ENCODE results near the gene UBQLN1. TPM values are rescaled to one million over a fixed set of nuclear protein-coding genes. Genes with fewer than 3 reads are reported as not detected.
"Not testable (repeated sequence)": the region's sequence is repeated elsewhere in the genome, so short reads cannot be mapped to it uniquely, and the experiment has no call there.

Gene UBQLN1
- polyA plus RNA-seq, 1 of the 3 experiments (the other 2 are of a cell fraction), result 60.3 TPM

- TF ChIP-seq MXI1 (IDR thresholded peaks at IDR 0.05; ENCODE audit: low read depth, low read length), result no peak
Observed at GRCh38 chr9:83733739-83734138, 26.0 kb upstream of the UBQLN1 start (continued).

- DNase-seq; H3K4me2 ChIP-seq; H4K20me1 ChIP-seq (ENCODE audit: insufficient read depth); H3K4me1 ChIP-seq (ENCODE audit: control insufficient read depth in 1 of 2, insufficient read depth in 2 of 2, low read depth in 1 of 2, low read length in 1 of 2); H3K36me3 ChIP-seq (replicated peaks in 1 of 2; ENCODE audit: control insufficient read depth in 1 of 2, insufficient read depth in 2 of 2, low read length in 1 of 2); H3F3A ChIP-seq (replicated peaks; ENCODE audit: insufficient read depth); H3K79me2 ChIP-seq (ENCODE audit: insufficient read depth); POLR2A ChIA-PET; H3K27me3 ChIP-seq (ENCODE audit: insufficient read depth); CTCF ChIA-PET; H3K9ac ChIP-seq; H3K9me3 ChIP-seq; H3K4me3 ChIP-seq (ENCODE audit: low read depth in 2 of 2, low read length in 1 of 2); H3K27ac ChIP-seq (ENCODE audit: low read depth in 2 of 2, low read length in 1 of 2); H2AFZ ChIP-seq (ENCODE audit: low read depth); H3K9me2 ChIP-seq: not testable (repeated sequence)
- 77% methylated on average over 16 of the region's 22 CpGs for WGBS (ENCODE audit: low lambda C conversion rate)
Observed at GRCh38 chr9:83728591-83729368, 21.0 kb upstream of the UBQLN1 start.

DNA sequence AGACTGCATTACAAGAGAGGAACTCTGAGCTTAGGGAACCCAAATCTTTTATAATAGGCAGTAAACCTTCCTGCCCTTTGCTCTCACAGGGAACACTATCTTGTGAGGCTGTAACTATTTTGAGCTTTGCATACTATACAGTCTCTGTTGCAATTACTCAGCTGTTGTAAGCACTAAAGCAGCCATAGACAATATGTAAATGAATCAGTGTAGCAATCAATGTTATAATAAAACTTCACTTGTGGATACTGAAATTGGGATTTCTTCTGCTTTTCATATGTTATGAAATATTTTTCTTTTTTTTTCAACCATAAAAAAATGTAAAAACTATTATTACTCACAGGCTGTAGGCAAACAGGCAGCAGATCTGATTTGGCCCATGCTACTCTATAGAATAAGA, 16.7 kb upstream of the UBQLN1 start:
- no peaks in the 10 kb centered on the region for H3F3A ChIP-seq (replicated peaks; ENCODE audit: insufficient read depth)
- H3K9me3 ChIP-seq, result no peaks in the 10 kb centered on the region
- no peak overlapping the region for H2AFZ ChIP-seq (ENCODE audit: low read depth)
- no peak for DNase-seq
- no peak overlapping the region for H3K9ac ChIP-seq
- no peaks in the 10 kb centered on the region for H3K27me3 ChIP-seq (ENCODE audit: insufficient read depth)
- CTCF ChIA-PET, result no interaction called here
- TF ChIP-seq, protein P1, sequence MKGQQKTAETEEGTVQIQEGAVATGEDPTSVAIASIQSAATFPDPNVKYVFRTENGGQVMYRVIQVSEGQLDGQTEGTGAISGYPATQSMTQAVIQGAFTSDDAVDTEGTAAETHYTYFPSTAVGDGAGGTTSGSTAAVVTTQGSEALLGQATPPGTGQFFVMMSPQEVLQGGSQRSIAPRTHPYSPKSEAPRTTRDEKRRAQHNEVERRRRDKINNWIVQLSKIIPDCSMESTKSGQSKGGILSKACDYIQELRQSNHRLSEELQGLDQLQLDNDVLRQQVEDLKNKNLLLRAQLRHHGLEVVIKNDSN (IDR thresholded peaks at IDR 0.05; ENCODE audit: borderline replicate concordance, low read depth), result no peak
- no peak overlapping the region for H3K4me3 ChIP-seq (ENCODE audit: low read depth in 2 of 2, low read length in 1 of 2)
- no peaks in the 10 kb centered on the region for H3K36me3 ChIP-seq (replicated peaks in 1 of 2; ENCODE audit: control insufficient read depth in 1 of 2, insufficient read depth in 2 of 2, low read length in 1 of 2)
- H3K4me1 ChIP-seq (ENCODE audit: control insufficient read depth in 1 of 2, insufficient read depth in 2 of 2, low read depth in 1 of 2, low read length in 1 of 2), result no peaks in the 10 kb centered on the region
- H3K27ac ChIP-seq (ENCODE audit: low read depth in 2 of 2, low read length in 1 of 2), result no peak overlapping the region
- H3K79me2 ChIP-seq (ENCODE audit: insufficient read depth), result no peaks in the 10 kb centered on the region
- POLR2A ChIA-PET, result no interaction called here
- H3K4me2 ChIP-seq, result no peak overlapping the region
- no peaks in the 10 kb centered on the region for H4K20me1 ChIP-seq (ENCODE audit: insufficient read depth)
- no peaks in the 10 kb centered on the region for H3K9me2 ChIP-seq

- H3K9me3 ChIP-seq, result no peaks in the 10 kb centered on the region
- H3K27ac ChIP-seq (ENCODE audit: low read depth in 2 of 2, low read length in 1 of 2), result no peak overlapping the region
- POLR2A ChIA-PET, result no interaction called here
- H3F3A ChIP-seq (replicated peaks; ENCODE audit: insufficient read depth), result no peaks in the 10 kb centered on the region
- no peak overlapping the region for H2AFZ ChIP-seq (ENCODE audit: low read depth)
- H3K36me3 ChIP-seq (replicated peaks in 1 of 2; ENCODE audit: control insufficient read depth in 1 of 2, insufficient read depth in 2 of 2, low read length in 1 of 2), result no peaks in the 10 kb centered on the region
- CTCF ChIA-PET, result interaction anchor here (1.2 to 1.8 kb wide), 2 partner anchors 13 to 26 kb away, joined by 3 to 7 read pairs; no protein-coding TSS in a partner anchor
- H3K9me2 ChIP-seq, result no peaks in the 10 kb centered on the region
- H3K9ac ChIP-seq, result no peak overlapping the region
- whole genome bisulfite sequencing (ENCODE audit: low lambda C conversion rate), result 38% methylated on average over 2 of the region's 2 CpGs
- no peaks in the 10 kb centered on the region for H3K4me1 ChIP-seq (ENCODE audit: control insufficient read depth in 1 of 2, insufficient read depth in 2 of 2, low read depth in 1 of 2, low read length in 1 of 2)
- no peak for DNase-seq
- H3K27me3 ChIP-seq (ENCODE audit: insufficient read depth), result no peaks in the 10 kb centered on the region
- no peak overlapping the region for H3K4me2 ChIP-seq
- H4K20me1 ChIP-seq (ENCODE audit: insufficient read depth), result no peaks in the 10 kb centered on the region
- H3K79me2 ChIP-seq (ENCODE audit: insufficient read depth), result no peaks in the 10 kb centered on the region
- no peak overlapping the region for H3K4me3 ChIP-seq (ENCODE audit: low read depth in 2 of 2, low read length in 1 of 2)
- TF ChIP-seq RAD21 (IDR thresholded peaks at IDR 0.05; ENCODE audit: low read length) (no peak), ELF1 (IDR thresholded peaks at IDR 0.05) (no peak), FOSL2 (IDR thresholded peaks at IDR 0.05; ENCODE audit: borderline replicate concordance, low read depth) (no peak), MEF2A (IDR thresholded peaks at IDR 0.05; ENCODE audit: borderline replicate concordance, low read depth) (no peak), MXI1 (IDR thresholded peaks at IDR 0.05; ENCODE audit: low read depth, low read length) (no peak), RXRA (IDR thresholded peaks at IDR 0.05; ENCODE audit: borderline replicate concordance, low read depth) (no peak), JUND (IDR thresholded peaks at IDR 0.05) (no peak), USF2 (IDR thresholded peaks at IDR 0.05; ENCODE audit: borderline replicate concordance, low read depth, low read length) (no peak), TEAD4 (IDR thresholded peaks at IDR 0.05; ENCODE audit: borderline replicate concordance, insufficient read depth) (no peak), SMC3 (IDR thresholded peaks at IDR 0.05; ENCODE audit: low read depth, low read length) (no peak), NFIC (IDR thresholded peaks at IDR 0.05; ENCODE audit: borderline replicate concordance) (no peak), RFX5 (IDR thresholded peaks at IDR 0.05; ENCODE audit: low read length) (no peak), GABPA (IDR thresholded peaks at IDR 0.05; ENCODE audit: low read depth) (no peak)
- TF ChIP-seq, protein P2, sequence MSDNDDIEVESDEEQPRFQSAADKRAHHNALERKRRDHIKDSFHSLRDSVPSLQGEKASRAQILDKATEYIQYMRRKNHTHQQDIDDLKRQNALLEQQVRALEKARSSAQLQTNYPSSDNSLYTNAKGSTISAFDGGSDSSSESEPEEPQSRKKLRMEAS (IDR thresholded peaks at IDR 0.05; ENCODE audit: low read depth), result no peak
- TF ChIP-seq, protein P3, sequence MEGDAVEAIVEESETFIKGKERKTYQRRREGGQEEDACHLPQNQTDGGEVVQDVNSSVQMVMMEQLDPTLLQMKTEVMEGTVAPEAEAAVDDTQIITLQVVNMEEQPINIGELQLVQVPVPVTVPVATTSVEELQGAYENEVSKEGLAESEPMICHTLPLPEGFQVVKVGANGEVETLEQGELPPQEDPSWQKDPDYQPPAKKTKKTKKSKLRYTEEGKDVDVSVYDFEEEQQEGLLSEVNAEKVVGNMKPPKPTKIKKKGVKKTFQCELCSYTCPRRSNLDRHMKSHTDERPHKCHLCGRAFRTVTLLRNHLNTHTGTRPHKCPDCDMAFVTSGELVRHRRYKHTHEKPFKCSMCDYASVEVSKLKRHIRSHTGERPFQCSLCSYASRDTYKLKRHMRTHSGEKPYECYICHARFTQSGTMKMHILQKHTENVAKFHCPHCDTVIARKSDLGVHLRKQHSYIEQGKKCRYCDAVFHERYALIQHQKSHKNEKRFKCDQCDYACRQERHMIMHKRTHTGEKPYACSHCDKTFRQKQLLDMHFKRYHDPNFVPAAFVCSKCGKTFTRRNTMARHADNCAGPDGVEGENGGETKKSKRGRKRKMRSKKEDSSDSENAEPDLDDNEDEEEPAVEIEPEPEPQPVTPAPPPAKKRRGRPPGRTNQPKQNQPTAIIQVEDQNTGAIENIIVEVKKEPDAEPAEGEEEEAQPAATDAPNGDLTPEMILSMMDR (IDR thresholded peaks at IDR 0.05), result no peak
Observed at GRCh38 chr9:83722726-83723495, 15.2 kb upstream of the UBQLN1 start.
